ENCODE results near the gene RAB34. TPM values are rescaled to one million over a fixed set of nuclear protein-coding genes. Genes with fewer than 3 reads are reported as not detected.
A peak's percentile ranks its signal among the peaks of the same experiment; 100 is the strongest.

The RAB34 gene
- total and polyA plus RNA-seq, 9 of the 15 experiments (the other 6 are each of a cell fraction or from before 2014, with no cell fraction given) = 0.07 to 3.8 (median 0.46) TPM; not detected in 1

- peak; percentile 94 for TF ChIP-seq E2F1 (CRISPR knock-in tag; IDR thresholded peaks at IDR 0.05)
- no peak for TF ChIP-seq CLOCK (CRISPR knock-in tag; IDR thresholded peaks at IDR 0.05; ENCODE audit: borderline replicate concordance)
- TF ChIP-seq PRDM10 (IDR thresholded peaks at IDR 0.05; ENCODE audit: partially characterized antibody) = no peak
- TF ChIP-seq RNF2 (IDR thresholded peaks at IDR 0.05) = peak; percentile 56; the same call in 1 of the 2 replicates
- peak; percentile 100 for TF ChIP-seq RAD21 (CRISPR knock-in tag; conservative IDR thresholded peaks at IDR 0.05 in 1 of 2, IDR thresholded peaks at IDR 0.05 in 1 of 2)
- 0 out of 2 replicates have a peak, but pooled peaks have one; percentile 27 for TF ChIP-seq ZBTB2 (IDR thresholded peaks at IDR 0.05)
- peak; percentile 99 for TF ChIP-seq MAZ (CRISPR knock-in tag; conservative IDR thresholded peaks at IDR 0.05 in 1 of 2, IDR thresholded peaks at IDR 0.05 in 1 of 2)
- peak; percentile 59 for TF ChIP-seq ESRRA (IDR thresholded peaks at IDR 0.05; ENCODE audit: borderline replicate concordance, low read depth)
- TF ChIP-seq FOXA3 (CRISPR knock-in tag; conservative IDR thresholded peaks at IDR 0.05 in 1 of 2, IDR thresholded peaks at IDR 0.05 in 1 of 2) = 0 out of 4 replicates have a peak, but pooled peaks of 1 of the 2 experiments have one; percentile 62
- TF ChIP-seq MEIS2 (IDR thresholded peaks at IDR 0.05; ENCODE audit: partially characterized antibody) = no peak
- TF ChIP-seq KDM2B (CRISPR knock-in tag; IDR thresholded peaks at IDR 0.05) = peak; percentile 54; the same call in 1 of the 2 replicates
- peak; percentile 23 for TF ChIP-seq RBBP5 (IDR thresholded peaks at IDR 0.05; ENCODE audit: borderline replicate concordance, insufficient read depth, low read length, poor library complexity, severe bottlenecking)
- TF ChIP-seq PHB2 (IDR thresholded peaks at IDR 0.05; ENCODE audit: low read depth) = no peak
Measured at GRCh38 chr17:28726627-28727491, 9.2 kb upstream of the RAB34 start (continued).
